Kidney (tissue), 14 donors: Measurements from ENCODE around the gene MAMSTR. TPM values are rescaled to one million over a fixed set of nuclear protein-coding genes. Genes with fewer than 3 reads are reported as not detected.
"Not testable (repeated sequence)": the region's sequence is repeated elsewhere in the genome, so short reads cannot be mapped to it uniquely, and the experiment has no call there.

Experiments
- DNase-seq, 5 donors: peaks; one replicate each; pipeline ENCODE4 v3.0.0-alpha.2; 2013 to 2020
- FAIRE-seq: peaks from 2 replicates; lab custom pipeline; 2012; peaks lifted over from hg19 to GRCh38; lab: Jason Lieb, UNC
- H3K27ac ChIP-seq, 2 donors: one replicate each; pipeline ENCODE4 v1.7.0; 2013; ENCODE audit warnings: low read depth in 2 of 2, low read length in 2 of 2, inconsistent platforms in 1 of 2
- H3K27me3 ChIP-seq: one replicate; pipeline ENCODE4 v1.7.1; 2013; ENCODE audit warnings: low read length, inconsistent platforms; ENCODE audit not compliant: control insufficient read depth, insufficient read depth
- H3K36me3 ChIP-seq, 3 donors: one replicate each; pipeline versions ENCODE4 v1.7.0 to v1.7.1; 2013; ENCODE audit warnings: low read length in 3 of 3, control low read depth in 1 of 3, inconsistent platforms in 1 of 3; ENCODE audit not compliant: insufficient read depth in 3 of 3, control insufficient read depth in 2 of 3
- H3K4me1 ChIP-seq, 3 donors: one replicate each; pipeline versions ENCODE4 v1.7.0 to v1.7.1; 2013; ENCODE audit warnings: low read length in 3 of 3, inconsistent platforms in 1 of 3, low read depth in 1 of 3; ENCODE audit not compliant: control insufficient read depth in 2 of 3, insufficient read depth in 2 of 3
- H3K4me3 ChIP-seq, 3 donors: one replicate each; pipeline versions ENCODE4 v1.7.0 to v1.8.1; 2013; ENCODE audit warnings: low read length in 3 of 3, control low read depth in 1 of 3, inconsistent platforms in 1 of 3
- H3K9ac ChIP-seq, 3 donors: one replicate each; pipeline versions ENCODE4 v1.7.0 to v1.7.1; 2013; ENCODE audit warnings: low read length in 3 of 3, control low read depth in 1 of 3, inconsistent platforms in 1 of 3
- H3K9me3 ChIP-seq, 3 donors: one replicate each; pipeline versions ENCODE4 v1.7.0 to v1.7.1; 2013; ENCODE audit warnings: low read length in 3 of 3, control low read depth in 1 of 3, inconsistent platforms in 1 of 3; ENCODE audit not compliant: control insufficient read depth in 2 of 3, insufficient read depth in 1 of 3
- CTCF ChIP-seq: IDR thresholded peaks from 3 replicates; pipeline ENCODE4 v1.5.1; 2012; ENCODE audit warnings: mild to moderate bottlenecking, moderate library complexity, borderline replicate concordance; ENCODE audit not compliant: insufficient read depth; ENCODE audit errors: extremely low read depth
- intact Hi-C: fragments of 100-400 bp; cut with DNase I; formaldehyde crosslinking; loops from one replicate; pipeline ENCODE4 v1.11.1; 2022
- polyA plus RNA-seq: library from polyadenylated mRNA; stranded (reverse); fragments of 350-450 nt; fragmentation: Illumina TruSeq; extraction: RNeasy Lipid Tissue Mini Kit (QIAGEN cat#74804); gene quantifications from one replicate; pipeline ENCODE4 v1.2.3, GENCODE V29; 2014; ENCODE audit warnings: low read depth, low replicate concordance; ENCODE audit not compliant: insufficient read depth
- total RNA-seq: library from RNA; stranded (reverse); fragmentation: NEBNext Ultra II Directional; extraction: Animal tissue kit (Norgen Biotek cat#: 25700); gene quantifications from one replicate; pipeline ENCODE4 v1.2.1, GENCODE V29; 2021
- donor health status: control.
- donor health status: control.
- donor health status: control.
- donor health status: control.
- donor health status: control.
- donor health status: DM: yes; HTN: yes; CAD: no.
- donor health status: Normal renal cell carcinoma (clear cell type).

The MAMSTR gene
- total and polyA plus RNA-seq, 2 donors from 2014 or later, result 2.2 to 3.6 TPM

GRCh38 chr19:48718711-48719231 lies 754 bp downstream of the MAMSTR start:
- peak overlapping the region in 1 of 3 donors; percentile 21 for H3K4me3 ChIP-seq
- DNase-seq (peak in 4 of 5 donors; percentile 54 to 85 (median 78)), FAIRE-seq (no peak)
- peak overlapping the region in 1 of 2 donors; percentile 17 for H3K27ac ChIP-seq
- H3K36me3 ChIP-seq, result no peaks in the 10 kb centered on the region
- intact Hi-C loops, result no loop called here
- H3K9ac ChIP-seq, result no peak overlapping the region
- H3K9me3 ChIP-seq, result no peaks in the 10 kb centered on the region
- no peak for TF ChIP-seq CTCF
- no peaks in the 10 kb centered on the region for H3K27me3 ChIP-seq
- H3K4me1 ChIP-seq, result peaks cover 0 to 14% (median under 1%) of the 10 kb centered on the region in 3 donors

GRCh38 chr19:48718106-48718505 lies 1.4 kb downstream of the MAMSTR start:
- H3K36me3 ChIP-seq, H3K9ac ChIP-seq, H3K27ac ChIP-seq, FAIRE-seq, H3K4me3 ChIP-seq, intact Hi-C loops, H3K27me3 ChIP-seq, DNase-seq, H3K9me3 ChIP-seq: not testable (repeated sequence)
- peaks cover 0 to 18% (median 7%) of the 10 kb centered on the region in 3 donors for H3K4me1 ChIP-seq

GRCh38 chr19:48716562-48717291 lies 2.8 kb downstream of the MAMSTR start:
- intact Hi-C loops, result no loop called here

More at GRCh38 chr19:48716562-48717291, 2.8 kb downstream of the MAMSTR start:
- Histone ChIP-seq H3K4me3 (peak overlapping the region in 2 of 3 donors; percentile 13 to 21), H3K9ac (peak overlapping the region in 1 of 3 donors; percentile 26), H3K27me3 (no peaks in the 10 kb centered on the region), H3K27ac (no peak overlapping the region), H3K9me3 (no peaks in the 10 kb centered on the region), H3K4me1 (peaks cover 0 to 22% (median 8%) of the 10 kb centered on the region in 3 donors), H3K36me3 (no peaks in the 10 kb centered on the region)
- FAIRE-seq, result no peak
- TF ChIP-seq CTCF, result no peak
- DNase-seq, result peak; percentile 82 to 91 (median 85)
